Endothelial cell of umbilical vein (primary cell): ENCODE results near the gene ATP10B. TPM values are rescaled to one million over a fixed set of nuclear protein-coding genes. Genes with fewer than 3 reads are reported as not detected.

ENCODE experiments used
- BruUV-seq: library from RNA; stranded (reverse); fragments of 400-500 nt; replicated peaks from 2 replicates; lab custom pipeline; 2021; lab: Mats Ljungman, UMichigan
- CTCF ChIA-PET: fragments of 300-600, 350-600 bp; sonication (Branson Sonifier 250); formaldehyde crosslinking; loops from one replicate; lab custom pipeline; 2021; ENCODE audit warnings: antibody characterized with exemption, inconsistent platforms; lab: Charles Lee
- POLR2A ChIA-PET: fragments of 300-600, 350-600 bp; sonication (Branson Sonifier 250); formaldehyde crosslinking; loops from one replicate; lab custom pipeline; 2021; ENCODE audit warnings: antibody characterized with exemption, inconsistent platforms; lab: Charles Lee
- DNase-seq: peaks from one replicate; pipeline ENCODE4 v3.0.0-alpha.2; 2011; ENCODE audit warnings: low read depth, low spot score
- FAIRE-seq: peaks from 2 replicates; lab custom pipeline; 2011; peaks lifted over from hg19 to GRCh38; lab: Jason Lieb, UNC
- H2AFZ ChIP-seq: 2 replicates; pipeline ENCODE4 v1.6.0; 2012; ENCODE audit warnings: low read depth, low read length, control low read depth, inconsistent platforms
- H3K27ac ChIP-seq: 2 replicates; pipeline ENCODE4 v1.5.1; 2011; ENCODE audit warnings: low read depth, mild to moderate bottlenecking, control low read depth, low read length, moderate library complexity; ENCODE audit not compliant: insufficient read depth
- H3K27me3 ChIP-seq, 2 experiments: 2 replicates each; pipeline versions ENCODE4 v1.6.0 to v1.6.1; 2011; ENCODE audit warnings: low read length in 2 of 2, mixed read lengths in 1 of 2; ENCODE audit not compliant: control insufficient read depth in 2 of 2, insufficient read depth in 2 of 2
- H3K36me3 ChIP-seq, 2 experiments: 2 replicates in 1 of 2; 3 replicates in 1 of 2; pipeline ENCODE4 v1.5.1; 2011; ENCODE audit warnings: low read length in 2 of 2, mild to moderate bottlenecking in 1 of 2, moderate library complexity in 1 of 2; ENCODE audit not compliant: control insufficient read depth in 2 of 2, insufficient read depth in 2 of 2; ENCODE audit errors: extremely low read depth in 1 of 2
- H3K4me1 ChIP-seq: 3 replicates; pipeline ENCODE4 v1.5.1; 2011; ENCODE audit warnings: mild to moderate bottlenecking, low read length; ENCODE audit not compliant: control insufficient read depth, insufficient read depth; ENCODE audit errors: extremely low read depth
- H3K4me2 ChIP-seq: 2 replicates; pipeline ENCODE4 v1.6.1; 2011; ENCODE audit warnings: low read length, control low read depth, mixed read lengths; ENCODE audit not compliant: insufficient read depth
- H3K4me3 ChIP-seq, 3 experiments: fragments of 200-600 bp in 1 of 3; sonication (generic), shearing (Covaris generic) in 1 of 3; replicated peaks in 1 of 3; 2 replicates each; pipeline ENCODE4 v1.5.1; 2011 to 2016; ENCODE audit warnings: control low read depth in 3 of 3, low read length in 3 of 3, mild to moderate bottlenecking in 2 of 3, inconsistent platforms in 1 of 3, low read depth in 1 of 3, moderate library complexity in 1 of 3; ENCODE audit not compliant: insufficient read depth in 1 of 3
- H3K79me2 ChIP-seq: 2 replicates; pipeline ENCODE4 v1.6.0; 2012; ENCODE audit warnings: low read length, inconsistent platforms; ENCODE audit not compliant: control insufficient read depth, insufficient read depth
- H3K9ac ChIP-seq: replicated peaks from 2 replicates; pipeline ENCODE3; 2011; ENCODE audit warnings: low read length, control low read depth; ENCODE audit not compliant: insufficient read depth; ENCODE audit errors: extremely low read depth
- H3K9me1 ChIP-seq: replicated peaks from 3 replicates; pipeline ENCODE4 v1.6.0; 2011; ENCODE audit warnings: mild to moderate bottlenecking, low read length; ENCODE audit not compliant: control insufficient read depth, insufficient read depth; ENCODE audit errors: extremely low read depth
- H3K9me3 ChIP-seq: replicated peaks from 2 replicates; pipeline ENCODE4 v1.5.1; 2012; ENCODE audit warnings: low read length, inconsistent platforms; ENCODE audit not compliant: control insufficient read depth, insufficient read depth
- H4K20me1 ChIP-seq: replicated peaks from 2 replicates; pipeline ENCODE3; 2011; ENCODE audit warnings: mild to moderate bottlenecking, low read length; ENCODE audit not compliant: control insufficient read depth, insufficient read depth; ENCODE audit errors: extremely low read depth
- EZH2 ChIP-seq: IDR thresholded peaks from 2 replicates; pipeline ENCODE4 v1.6.1; 2012; ENCODE audit warnings: borderline replicate concordance, low read depth, mild to moderate bottlenecking, moderate library complexity, low read length, inconsistent platforms; ENCODE audit not compliant: severe bottlenecking
- FOS ChIP-seq: IDR thresholded peaks from 2 replicates; pipeline ENCODE4 v1.6.1; 2011; ENCODE audit warnings: mild to moderate bottlenecking, low read length, moderate library complexity, borderline replicate concordance; ENCODE audit not compliant: insufficient read depth
- GATA2 ChIP-seq: IDR thresholded peaks from 2 replicates; pipeline ENCODE4 v1.7.0; 2011; ENCODE audit warnings: low read depth, mild to moderate bottlenecking, moderate library complexity, mixed read lengths, low read length; ENCODE audit not compliant: insufficient read length, insufficient read depth
- JUN ChIP-seq: IDR thresholded peaks from 2 replicates; pipeline ENCODE4 v1.6.1; 2011; ENCODE audit warnings: borderline replicate concordance, low read depth; ENCODE audit not compliant: insufficient read length, insufficient read depth
- POLR2AphosphoS5 ChIP-seq: IDR thresholded peaks from 2 replicates; pipeline ENCODE4 v1.6.1; 2012; ENCODE audit warnings: low read depth, mild to moderate bottlenecking, control low read depth, low read length, moderate library complexity; ENCODE audit not compliant: insufficient read depth
- dilution Hi-C: fragments of 300-500 bp; cut with MboI; formaldehyde crosslinking; loops from one replicate; pipeline ENCODE4 v1.15.0; 2019; ENCODE audit warnings: low sequenced_read_pairs; ENCODE audit not compliant: extremely low pct_ligation_motif_present
- intact Hi-C: fragments of 100-400 bp; cut with micrococcal nuclease; formaldehyde crosslinking; loops from one replicate; pipeline ENCODE4 v1.10.0; 2022
- polyA plus RNA-seq, 4 experiments: library from polyadenylated mRNA; depleted of rRNA in 3 of 4; stranded (reverse) in 3 of 4; unstranded in 1 of 4; fragments of >200 nt; gene quantifications; 2 replicates each; pipeline versions ENCODE4 v1.2.1 to v1.2.3, GENCODE V29; 2011 to 2012; ENCODE audit warnings: missing spikeins in 1 of 4
- total RNA-seq: library from RNA; stranded (reverse); gene quantifications from 2 replicates; pipeline ENCODE4 v1.2.3, GENCODE V29; 2021
- TF ChIP-seq, protein P1 (sequence below): IDR thresholded peaks from 2 replicates; pipeline ENCODE4 v1.6.1; 2011; ENCODE audit not compliant: insufficient read depth, insufficient read length

Gene ATP10B
- total and polyA plus RNA-seq, 2 donors (not counting 3 experiments of a cell fraction or from before 2014, with no cell fraction given): not detected

- dilution Hi-C loops: no loop called here
- Histone ChIP-seq H3K27ac (no peak overlapping the region), H3K79me2 (no peaks in the 10 kb centered on the region), H3K4me1 (no peaks in the 10 kb centered on the region), H2AFZ (no peak overlapping the region), H3K9me3 (no peaks in the 10 kb centered on the region), H3K9me1 (no peaks in the 10 kb centered on the region), H3K4me3 (no peak overlapping the region), H3K36me3 (no peaks in the 10 kb centered on the region), H3K27me3 (no peaks in the 10 kb centered on the region), H3K9ac (no peak overlapping the region), H3K4me2 (no peak overlapping the region), H4K20me1 (no peaks in the 10 kb centered on the region)
- FAIRE-seq (no peak), DNase-seq (no peak)
- BruUV-seq: no TSS peak
- intact Hi-C loops: no loop called here
- TF ChIP-seq POLR2AphosphoS5 (no peak), GATA2 (no peak)
- TF ChIP-seq, protein P1, sequence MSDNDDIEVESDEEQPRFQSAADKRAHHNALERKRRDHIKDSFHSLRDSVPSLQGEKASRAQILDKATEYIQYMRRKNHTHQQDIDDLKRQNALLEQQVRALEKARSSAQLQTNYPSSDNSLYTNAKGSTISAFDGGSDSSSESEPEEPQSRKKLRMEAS: no peak
- CTCF ChIA-PET: no interaction called here
- POLR2A ChIA-PET: no interaction called here
These were observed 7.8 kb downstream of the ATP10B start for GRCh38 chr5:160844177-160844576.

DNA sequence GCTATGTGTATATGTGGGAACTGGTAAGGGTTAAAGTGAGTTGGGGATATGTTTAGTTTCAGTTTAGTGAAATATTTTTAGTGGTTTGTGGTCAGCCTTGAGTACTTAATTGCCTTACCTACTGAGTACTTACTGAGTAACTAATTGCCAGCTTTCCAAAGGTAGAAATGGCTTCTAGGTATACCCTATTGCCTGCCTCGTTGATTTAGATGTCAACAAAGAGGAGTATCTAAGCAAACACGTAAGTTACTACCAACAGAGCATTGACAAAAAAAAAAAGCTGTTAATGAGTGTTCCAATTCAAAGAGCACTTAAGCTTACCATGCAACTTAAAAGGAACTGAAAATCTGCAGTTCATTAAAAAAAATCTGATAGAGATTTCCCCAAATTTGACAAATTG, 8.8 kb downstream of the ATP10B start:
- CTCF ChIA-PET: no interaction called here
- POLR2A ChIA-PET: no interaction called here
- DNase-seq (no peak), FAIRE-seq (no peak)
- H3K4me2 ChIP-seq: no peak overlapping the region
- H3K4me3 ChIP-seq: no peak overlapping the region
- no TSS peak for BruUV-seq
- no peak overlapping the region for H3K27ac ChIP-seq
- H3K36me3 ChIP-seq: no peaks in the 10 kb centered on the region
- dilution Hi-C loops (no loop called here), intact Hi-C loops (no loop called here)
- TF ChIP-seq GATA2: no peak
- no peak for TF ChIP-seq FOS
- TF ChIP-seq, protein P1: no peak
- no peak for TF ChIP-seq JUN
- TF ChIP-seq POLR2AphosphoS5: no peak
- no peak for TF ChIP-seq EZH2
- H3K9ac ChIP-seq: no peak overlapping the region
- no peak overlapping the region for H2AFZ ChIP-seq
- no peaks in the 10 kb centered on the region for H3K9me1 ChIP-seq
- no peaks in the 10 kb centered on the region for H3K9me3 ChIP-seq
- H4K20me1 ChIP-seq: no peaks in the 10 kb centered on the region
- no peaks in the 10 kb centered on the region for H3K4me1 ChIP-seq
- H3K27me3 ChIP-seq: no peaks in the 10 kb centered on the region
- H3K79me2 ChIP-seq: no peaks in the 10 kb centered on the region
